HCEC 1CT (cell line): ENCODE measurements around the gene USE1.

Experiments
- DNase-seq: peaks from one replicate; pipeline ENCODE4 v3.0.0-alpha.2; 2017

USE1 gene

DNA sequence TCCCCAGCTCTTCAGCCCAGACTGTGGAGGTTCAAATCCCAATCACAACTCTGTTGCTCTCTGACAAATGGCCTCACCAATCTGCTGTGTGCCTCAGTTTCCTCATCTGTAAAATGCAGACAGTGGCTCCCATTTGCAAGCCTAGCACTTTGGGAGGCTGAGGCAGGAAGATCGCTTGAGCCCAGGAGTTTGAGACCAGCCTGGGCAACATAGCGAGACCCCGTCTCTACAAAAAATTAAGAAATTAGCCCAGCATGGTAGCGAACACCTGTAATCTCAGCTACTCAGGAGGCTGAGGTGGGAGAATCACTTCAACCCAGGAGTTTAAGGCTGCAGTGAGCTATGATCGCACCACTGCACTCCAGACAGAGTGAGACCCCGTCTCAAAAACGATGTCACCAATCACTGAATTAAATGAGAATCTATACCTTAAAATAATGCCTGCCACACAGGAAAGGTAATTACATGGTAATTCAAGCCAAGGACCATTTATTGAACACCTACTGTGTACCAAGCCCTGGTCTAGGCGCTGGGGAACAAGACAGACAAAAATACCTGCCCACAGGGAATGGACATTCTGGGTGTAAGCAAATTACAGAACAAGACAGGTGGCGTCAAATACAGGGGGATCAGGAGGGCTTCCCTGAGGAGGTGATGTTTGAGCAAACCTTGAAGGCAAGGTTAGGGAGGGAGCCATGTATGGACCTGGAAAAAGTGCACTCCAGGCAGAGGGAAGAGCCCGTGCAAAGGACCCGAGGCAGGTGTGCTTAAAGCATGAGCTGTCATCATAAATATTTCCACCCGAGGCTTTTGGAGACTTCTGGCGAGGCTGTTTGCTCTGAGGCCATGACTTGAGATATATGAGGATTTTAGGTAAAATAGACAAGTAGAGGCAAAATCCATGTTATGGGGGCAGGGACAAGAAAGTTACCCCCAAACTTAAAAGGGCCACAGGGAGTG, 22.9 kb downstream of the USE1 start:
- no peak for DNase-seq

DNA sequence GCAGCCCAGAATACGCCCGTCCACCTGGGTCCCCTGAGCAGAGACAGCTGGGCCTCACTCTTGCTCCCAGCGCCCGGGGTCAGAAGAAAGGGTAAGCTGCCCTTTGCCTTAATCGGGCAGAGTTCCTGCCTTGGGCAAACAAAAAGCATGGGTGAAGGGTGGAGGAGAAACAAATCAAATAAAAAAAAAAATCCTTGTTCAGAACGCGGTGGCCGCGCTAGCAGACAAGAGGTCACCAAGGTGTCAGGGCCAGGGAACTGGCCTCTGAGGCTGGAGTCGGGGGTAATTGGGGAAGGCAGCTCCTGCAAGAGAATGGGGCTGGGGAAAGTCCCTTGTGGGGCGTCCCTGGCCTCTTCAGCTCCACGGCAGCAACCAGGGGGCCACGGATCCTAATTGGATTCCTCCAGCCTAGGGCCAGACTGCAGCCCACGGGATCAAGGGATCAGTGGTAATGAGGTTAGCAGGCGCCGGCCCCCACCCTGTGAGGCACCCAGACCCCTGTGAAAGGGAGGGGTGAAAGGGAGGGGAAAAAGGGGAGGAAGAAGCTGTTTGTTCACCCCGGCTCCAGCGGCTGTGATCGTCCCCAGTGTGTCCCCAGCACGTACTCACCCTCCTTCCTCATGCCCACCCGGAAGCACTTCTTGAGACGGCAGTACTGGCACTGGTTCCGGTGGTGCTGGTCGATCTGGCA, 25.1 kb downstream of the USE1 start:
- DNase-seq, result no peak

DNA sequence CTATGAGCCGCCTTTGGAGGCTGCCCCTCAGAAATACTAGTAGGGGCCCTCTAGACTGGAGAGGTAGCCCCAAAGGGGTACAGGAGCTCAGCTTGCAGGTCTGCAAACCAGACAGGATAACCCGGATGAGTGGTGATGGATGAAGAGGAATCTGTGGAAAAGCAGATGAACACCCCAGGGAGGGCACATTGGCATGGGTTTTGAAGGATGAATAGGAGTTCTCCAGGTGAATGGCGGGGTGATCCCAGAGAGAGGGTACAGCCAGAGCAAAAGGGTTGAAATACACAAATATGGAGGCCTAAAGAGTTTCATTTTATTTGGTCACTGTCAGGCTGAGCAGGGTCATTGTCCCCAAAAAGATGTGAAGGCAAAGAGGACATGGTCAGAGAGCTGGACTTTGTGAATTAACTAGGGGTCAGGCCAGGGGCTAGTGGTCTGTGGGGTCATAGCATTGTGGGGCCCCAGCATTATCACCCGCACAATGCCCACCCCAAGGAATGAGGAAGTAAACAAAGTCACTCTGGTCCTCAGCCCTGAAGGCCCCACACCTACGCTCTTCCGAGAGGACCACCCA, 25.8 kb downstream of the USE1 start:
- no peak for DNase-seq

DNA sequence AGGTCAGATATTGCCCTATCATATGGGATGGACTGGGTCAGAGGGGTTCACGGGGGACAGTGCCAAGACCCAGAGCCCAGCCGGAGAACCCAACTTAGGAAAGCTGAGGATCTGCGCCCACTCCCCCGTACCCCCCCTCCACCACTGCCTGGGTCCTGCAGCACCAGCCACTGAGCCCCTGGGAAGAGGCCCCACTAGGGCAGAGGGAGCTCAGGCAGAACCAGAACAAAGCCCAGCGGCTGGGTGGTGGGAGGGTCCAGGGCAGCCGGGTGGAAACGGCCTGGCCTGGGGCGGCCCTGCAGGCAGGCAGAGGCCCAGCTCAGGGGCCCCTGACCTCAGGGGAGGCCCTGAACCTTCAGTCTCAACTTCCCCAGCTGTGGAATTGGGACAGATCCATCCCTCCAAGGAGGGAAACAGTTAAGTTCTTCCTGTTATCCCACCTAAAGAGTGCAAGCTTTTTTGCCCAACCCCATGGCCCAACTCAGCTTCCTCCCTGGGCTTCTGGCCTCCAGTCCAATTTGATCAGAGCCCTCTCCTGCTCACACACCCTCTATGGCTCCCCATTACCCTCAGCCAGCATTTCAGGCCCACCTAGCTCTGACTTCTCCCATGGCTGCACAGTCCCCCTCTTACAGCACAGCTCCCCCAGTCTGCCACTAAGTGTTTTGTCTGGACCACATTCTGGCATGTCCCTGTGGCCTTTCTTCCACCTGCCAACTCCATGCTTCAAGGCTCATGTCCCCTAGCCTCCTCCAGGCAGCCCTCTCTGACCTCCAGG, 27.5 kb downstream of the USE1 start:
- no peak for DNase-seq

DNA sequence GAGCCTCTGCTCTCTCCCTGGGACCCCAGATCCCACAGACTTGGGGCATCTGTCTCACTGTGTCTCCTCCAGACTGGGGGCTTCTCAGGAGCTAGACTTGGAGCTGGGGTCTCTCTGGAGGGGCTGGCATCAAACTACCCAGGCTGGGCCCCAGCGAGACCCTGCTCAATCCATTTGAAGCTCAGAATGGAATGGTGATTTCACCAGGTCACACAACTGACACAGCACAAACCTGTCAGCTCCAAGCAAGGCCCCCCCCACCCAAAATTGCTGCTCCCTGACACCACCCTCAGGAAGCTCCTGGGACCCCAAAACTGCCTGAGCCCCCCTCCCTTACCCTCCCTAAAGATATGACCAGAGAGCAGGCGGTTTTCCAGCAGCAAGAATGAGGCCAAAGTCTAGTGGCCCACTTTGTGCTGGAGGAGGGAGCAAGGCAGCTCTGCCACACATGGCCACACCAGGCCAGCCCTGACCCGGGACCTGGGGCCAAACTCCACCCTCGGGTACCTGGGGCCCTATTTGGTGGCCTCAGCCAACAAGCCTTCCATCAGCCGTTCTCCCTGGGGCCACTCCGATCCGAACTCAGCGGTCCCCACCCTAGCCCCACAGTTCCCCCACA, 28.2 kb downstream of the USE1 start:
- DNase-seq, result no peak

DNA sequence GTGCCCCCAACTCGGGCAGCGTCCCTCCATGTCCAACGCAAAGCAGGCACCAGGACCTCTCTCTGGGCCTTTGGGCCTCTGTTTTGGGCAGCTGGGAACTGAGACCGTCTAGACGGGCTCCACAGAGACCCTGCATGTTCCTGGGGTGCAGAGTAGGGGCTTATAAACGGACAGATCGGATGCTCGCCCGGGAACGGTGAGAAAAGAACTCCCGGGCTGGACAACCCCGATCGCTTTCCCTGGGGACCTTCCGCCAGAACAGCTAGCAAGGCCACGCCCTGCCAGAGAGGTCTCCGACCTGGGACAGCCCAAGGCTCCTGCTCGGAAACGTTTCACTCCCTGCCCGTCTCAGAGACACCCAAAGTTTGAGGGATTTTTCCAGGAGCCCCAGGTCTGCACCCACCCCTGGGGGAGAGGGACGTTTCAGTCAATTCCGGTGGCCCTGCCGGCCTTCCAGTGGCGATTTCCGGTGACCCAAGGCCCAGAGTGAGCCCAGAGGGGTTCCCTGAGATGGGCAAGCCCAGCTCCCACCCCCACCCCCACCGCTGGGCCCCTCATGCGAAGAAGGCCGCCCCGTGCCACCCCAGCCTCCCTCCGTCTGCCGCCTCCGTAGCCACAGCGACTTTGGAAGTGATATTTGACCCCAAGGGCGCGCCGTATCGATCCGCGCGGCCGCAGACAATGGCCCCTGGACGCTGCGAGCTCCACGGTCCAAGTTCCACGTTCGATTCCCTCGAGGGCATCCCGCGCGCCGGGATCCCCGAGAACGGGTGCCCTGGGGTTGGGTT, 28.9 kb downstream of the USE1 start:
- DNase-seq, result peak; percentile 32

DNA sequence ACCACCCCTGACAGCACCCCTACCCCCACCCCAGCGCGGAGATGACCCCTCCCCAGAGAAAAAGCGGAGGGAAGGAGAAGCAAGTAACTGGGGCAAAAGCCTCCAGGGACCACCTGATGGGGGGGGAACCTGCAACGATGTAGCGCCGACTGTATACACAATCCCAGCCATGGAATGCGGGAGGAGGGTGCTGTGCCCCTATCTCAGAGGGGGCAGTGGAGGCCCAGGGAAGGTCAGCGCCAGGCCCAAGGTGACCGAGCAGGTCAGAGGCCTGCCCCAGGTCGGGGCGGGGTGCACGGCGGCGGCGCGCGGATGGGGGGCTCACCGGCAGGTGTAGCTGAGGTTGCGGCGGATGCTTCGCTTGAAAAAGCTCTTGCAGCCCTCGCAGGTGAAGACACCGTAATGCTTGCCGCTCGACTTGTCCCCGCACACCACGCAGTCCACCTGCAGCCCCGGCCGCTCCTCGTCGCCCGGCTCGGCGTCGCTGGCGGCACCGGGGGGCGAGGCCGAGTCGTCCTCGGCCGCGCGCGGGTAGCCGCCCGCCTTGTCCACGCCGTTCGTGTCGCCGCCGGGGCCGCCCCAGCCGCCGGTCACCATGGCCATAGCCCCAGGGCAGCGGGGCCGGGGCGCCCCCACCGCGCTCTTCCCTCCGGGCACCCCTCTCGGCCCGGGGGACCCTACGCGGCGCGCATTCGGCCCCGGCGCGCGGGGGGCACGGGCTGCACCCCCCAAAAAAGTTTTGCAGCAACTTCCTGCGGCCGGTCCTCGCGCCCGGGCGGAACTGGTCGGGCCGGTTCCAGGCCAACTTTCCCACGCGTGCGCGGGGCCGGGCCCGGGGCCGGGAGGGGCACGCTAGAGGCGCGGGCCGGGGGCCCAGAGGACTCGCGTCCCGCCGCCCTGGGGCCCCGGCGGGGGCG, 29.7 kb downstream of the USE1 start:
- no peak for DNase-seq

DNA sequence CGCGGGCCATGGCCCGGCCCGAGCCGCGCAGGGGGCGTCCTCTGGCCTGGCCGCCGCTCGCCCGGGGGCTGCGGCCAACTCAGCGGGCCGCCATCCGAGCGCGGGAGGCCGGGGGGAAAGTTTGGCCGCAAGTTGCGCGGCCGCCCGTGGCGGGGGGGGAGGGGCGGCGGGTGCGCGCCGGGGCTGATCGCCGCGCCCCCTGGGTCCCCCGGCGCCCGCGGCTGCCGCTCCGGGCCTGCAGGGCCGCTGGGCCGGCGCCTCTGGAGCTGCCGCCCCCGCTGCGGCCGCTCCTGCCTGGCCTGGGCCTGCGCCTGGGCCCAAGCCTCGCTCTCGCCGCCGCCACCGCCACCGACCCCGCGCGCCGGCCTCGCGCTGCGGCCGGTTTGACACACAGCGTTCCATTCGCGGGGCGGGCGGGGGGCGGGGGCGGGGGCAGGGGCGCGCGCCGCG, 30.4 kb downstream of the USE1 start, which contains the start of gene NR2F6:
Gene NR2F6, minus strand, starts transcription at position 385 of the 450 bp plus-strand sequence. CDS start 699 bp downstream, outside the sequence.
- DNase-seq, result no peak

DNA sequence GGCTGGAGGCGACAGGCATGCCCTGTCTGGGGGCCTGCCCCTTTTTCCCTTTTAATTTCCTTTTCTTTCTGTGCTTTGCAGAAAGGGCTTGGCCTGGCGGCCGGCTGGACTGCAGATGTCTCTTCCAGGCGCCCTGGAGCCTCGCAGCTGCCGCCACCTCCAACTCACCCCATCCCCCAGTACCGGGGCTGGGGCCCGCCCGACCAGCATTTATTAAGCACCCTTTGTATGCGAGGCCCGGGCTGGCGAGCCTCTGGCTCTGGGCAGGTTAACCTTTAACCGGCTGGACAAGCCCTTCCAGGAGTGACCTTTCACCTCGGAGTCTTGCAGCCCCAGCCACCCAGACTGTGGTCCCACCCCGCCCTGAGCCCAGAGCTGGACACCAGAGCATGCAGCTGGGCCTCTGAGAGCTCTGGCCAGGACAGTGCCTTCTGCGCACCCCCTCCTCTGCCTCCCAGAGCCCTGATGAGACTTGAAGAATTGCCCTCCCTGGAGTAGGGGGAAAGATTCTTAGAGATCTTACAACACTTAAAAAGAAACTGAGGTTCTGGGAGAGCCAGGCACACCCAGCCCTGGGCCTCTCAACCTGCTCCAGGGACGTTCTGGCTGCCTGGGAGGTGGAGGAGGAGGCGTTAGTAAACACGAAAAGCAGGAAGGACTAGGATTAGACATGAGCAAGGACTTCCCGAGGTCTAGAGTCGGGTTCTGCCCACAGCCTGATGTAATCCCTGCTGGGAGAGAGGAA, 31.7 kb downstream of the USE1 start:
- DNase-seq, result peak; percentile 78

DNA sequence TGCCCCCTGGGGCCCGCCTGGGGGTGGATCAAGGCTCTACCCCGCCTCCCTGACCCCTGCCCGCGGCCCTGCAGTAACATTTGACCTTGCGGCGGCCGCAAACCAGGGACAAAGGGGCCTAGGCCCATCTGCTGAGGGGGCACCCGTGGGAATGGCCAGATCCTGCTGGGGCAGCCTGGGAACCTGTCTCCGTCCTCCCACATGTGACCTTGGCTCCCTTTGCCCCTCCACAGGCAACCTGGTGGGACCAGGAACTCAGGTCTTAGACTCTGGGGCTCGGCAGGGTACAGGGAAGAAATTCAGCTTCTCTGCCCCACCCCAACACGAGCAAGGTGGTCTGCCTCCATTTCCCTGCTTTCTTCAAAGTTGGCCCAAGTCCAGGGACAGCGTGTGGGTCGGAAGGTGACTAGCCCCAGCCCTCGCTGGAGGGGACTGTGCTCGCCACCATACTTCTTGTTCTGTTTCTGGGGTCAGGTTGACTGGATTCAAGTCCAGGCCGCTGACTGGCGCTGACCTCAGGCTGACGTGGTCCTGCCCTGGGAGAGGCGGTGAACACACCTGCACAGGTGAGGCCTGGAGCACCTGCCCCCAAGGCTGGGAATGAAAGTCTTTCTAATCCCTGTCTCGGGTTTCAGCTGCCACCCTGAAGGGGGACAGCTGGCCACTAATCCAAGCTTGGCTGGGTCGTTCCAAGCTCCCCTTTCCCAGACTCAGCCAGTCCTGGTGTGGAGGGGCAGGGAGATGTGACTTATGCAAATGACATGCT, 33.0 kb downstream of the USE1 start:
- no peak for DNase-seq

DNA sequence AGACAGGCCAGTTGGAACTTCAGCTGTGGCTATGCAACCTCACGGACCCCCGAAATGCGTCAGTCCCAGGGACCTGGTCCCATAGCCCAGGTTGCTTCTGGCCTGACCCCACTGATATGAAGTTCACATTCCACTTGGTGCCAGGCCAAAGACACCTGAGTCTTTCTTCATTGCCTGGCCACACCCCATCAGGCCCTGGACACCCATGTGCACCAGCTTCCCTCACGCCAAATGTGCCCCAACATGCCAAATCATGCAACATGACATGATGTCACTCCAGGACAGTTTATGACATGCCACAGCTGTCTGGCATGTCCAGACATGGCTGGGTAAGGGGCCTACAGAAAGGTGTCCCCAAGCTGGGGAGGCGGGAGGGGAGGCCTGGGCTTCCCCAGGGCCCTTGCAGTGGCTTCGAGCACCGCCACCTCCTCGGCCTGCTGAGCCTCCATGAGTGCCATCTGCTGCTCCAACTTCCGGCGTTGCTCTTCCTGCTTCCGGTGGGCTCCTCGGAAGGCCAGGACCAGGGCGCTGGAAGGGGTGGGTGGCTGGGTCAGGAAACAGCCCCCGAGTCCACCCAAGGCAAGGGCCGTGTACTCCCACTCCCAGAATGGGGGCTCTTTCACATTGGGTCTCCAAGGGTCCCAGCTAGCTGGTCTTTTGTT, 34.9 kb downstream of the USE1 start:
- DNase-seq, result no peak

DNA sequence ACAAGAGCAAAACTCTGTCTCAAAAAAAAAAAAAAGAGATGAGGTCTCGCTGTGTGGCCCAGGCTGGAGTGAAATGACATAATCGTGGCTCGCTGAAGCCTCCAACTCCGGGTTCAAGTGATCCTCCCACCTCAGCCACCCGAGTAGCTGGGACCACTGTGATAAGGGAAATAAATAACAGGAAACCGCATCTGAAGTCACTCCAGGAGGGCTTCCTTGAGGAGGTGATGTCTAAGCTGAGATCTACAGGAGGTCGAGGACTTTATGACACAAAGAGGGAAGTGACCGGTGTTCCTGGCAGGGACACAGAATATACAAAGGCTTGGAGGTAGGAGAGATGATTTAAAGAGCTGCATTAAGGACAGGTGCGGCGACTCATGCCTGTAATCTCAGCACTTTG, 39.5 kb downstream of the USE1 start:
- no peak for DNase-seq

DNA sequence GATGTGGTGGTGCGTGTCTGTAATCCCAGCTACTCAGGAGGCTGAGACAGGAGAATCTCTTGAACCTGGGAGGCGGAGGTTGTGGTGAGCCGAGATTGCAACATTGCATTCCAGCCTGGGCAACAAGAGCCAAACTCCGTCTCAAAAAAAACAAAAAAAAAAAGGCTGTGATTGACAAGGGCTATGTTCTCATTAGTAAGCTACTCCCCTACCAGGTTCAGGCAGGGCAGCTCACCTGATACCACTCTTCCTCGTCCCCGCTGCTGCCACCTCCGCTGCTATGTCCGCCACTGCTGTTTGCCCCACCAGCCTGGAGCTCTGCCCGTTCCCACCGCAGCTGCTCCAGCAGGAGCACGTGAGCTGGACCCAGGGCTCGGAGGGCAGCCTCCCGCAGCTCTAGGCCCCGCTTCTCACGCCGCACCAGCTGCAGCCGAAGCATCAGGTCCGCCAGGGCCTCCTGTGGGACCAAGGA, 40.0 kb downstream of the USE1 start:
- DNase-seq, result no peak

DNA sequence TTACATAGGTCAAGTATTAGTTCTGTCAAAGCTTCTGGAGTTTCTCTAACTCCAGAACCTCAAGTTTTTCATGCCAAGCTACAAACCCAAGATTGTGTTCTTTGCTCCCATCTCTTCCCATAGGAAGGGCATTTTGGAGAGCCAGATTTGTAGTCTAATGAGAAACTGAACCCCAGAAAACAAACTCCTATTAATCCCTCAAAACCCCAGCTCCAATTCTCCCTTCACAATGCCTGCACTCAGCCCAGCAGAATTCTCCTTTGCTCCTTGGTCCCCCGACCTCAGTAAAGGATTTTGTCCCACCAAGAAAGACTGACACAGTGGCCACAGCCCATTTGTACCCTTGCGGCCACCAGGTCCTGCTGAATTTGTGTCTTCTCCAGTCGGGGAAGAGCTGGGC, 41.0 kb downstream of the USE1 start:
- no peak for DNase-seq

DNA sequence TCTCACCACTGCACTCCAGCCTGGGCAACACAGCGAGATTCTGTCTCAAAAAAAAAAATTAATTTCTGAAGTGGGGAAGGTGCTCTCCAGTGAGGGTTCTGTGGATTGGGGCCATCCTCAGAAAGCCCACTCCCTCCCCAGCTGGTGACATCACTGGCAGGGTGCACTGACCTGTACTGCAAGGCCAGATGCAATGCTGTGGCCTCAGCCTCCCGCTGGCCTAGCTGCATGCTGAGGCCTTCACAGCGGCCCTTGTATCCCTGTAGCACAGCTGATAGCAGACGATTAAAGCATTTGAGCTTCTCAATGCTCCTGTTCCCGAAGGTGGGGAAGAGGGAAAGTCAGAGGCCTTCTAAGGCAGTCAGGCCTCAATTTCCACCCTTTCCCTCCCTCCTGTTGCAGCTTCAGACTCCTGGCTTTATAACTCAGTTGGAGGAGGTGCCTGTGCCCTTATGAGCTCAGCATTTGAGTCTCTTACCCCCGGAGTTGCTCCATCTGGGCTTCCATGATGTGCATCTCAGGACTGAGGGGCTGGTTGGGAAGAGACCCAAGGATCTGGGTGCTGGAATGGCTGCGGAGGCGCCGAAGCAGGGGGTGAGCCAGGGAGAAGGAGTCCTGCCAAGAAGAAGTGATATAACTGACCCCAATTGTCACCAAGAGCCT, 44.1 kb downstream of the USE1 start:
- no peak for DNase-seq

DNA sequence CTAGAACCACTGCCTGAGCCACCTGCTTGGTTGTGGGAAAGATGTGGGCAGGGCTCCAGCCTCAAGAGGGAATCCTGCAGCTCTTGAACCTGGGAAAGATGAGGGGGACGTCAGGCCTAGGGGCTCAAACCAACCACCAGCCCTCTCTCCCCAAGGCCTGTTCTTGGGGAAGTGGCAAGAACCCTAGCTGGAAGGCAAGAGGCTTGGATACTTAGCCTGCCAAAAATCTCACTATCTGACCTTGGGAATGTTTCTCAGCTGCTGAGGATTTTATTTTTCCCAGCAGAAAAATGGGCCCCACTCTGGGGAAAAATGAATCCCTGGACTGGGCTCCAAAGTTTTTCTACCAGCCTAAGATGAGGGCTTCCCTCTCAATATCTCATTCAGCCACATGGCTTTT, 44.8 kb downstream of the USE1 start:
- no peak for DNase-seq

DNA sequence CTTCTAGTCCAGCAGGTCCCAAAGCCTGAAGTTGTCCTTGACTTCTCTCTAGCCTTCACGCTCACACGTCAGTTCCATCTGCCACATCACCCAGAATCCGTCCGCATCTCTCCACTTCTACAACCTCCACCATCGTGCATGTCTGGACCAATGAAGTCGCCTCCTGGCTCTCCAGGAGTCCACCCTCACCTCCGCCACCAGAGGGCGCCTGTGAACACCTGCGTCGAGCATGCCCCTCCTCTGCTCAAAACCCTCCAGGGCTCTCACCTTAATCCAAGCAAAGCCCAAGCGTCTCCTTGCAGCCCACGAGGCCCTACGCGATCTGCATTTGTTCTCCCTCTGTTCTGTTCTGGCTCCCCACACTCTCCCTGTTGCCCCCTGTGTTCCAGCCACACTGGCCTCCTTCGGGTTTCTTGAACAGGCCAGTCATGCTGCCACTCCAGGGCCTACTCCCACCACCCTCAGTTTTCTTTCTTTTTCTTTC, 45.7 kb downstream of the USE1 start:
- peak; percentile 66 for DNase-seq
